Activated CD8-positive, alpha-beta T cell treated with anti-CD3 and anti-CD28 coated beads for 36 hours (primary cell): ENCODE measurements around the gene LHFPL3. TPM values are rescaled to one million over a fixed set of nuclear protein-coding genes. Genes with fewer than 3 reads are reported as not detected.

Experiments
- ATAC-seq: fragments of 200-7000 bp; cut with Tn5 transposase; one replicate; pipeline ENCODE4 v1.10.0; 2021; ENCODE audit warnings: mild to moderate bottlenecking, moderate library complexity
- CTCF ChIA-PET: fragments of 350-600 bp; sonication (Branson Sonifier 250); formaldehyde crosslinking; loops from one replicate; lab custom pipeline; 2021; ENCODE audit warnings: antibody characterized with exemption; lab: Charles Lee
- POLR2A ChIA-PET: fragments of 350-600 bp; sonication (Branson Sonifier 250); formaldehyde crosslinking; loops from one replicate; lab custom pipeline; 2021; ENCODE audit warnings: antibody characterized with exemption; lab: Charles Lee
- DNase-seq: peaks from one replicate; pipeline ENCODE4 v3.0.0-alpha.2; 2020
- H3K27ac Mint-ChIP-seq: one replicate; pipeline ENCODE4 v1.8.0; 2021; ENCODE audit warnings: mild to moderate bottlenecking, mixed read lengths
- H3K27me3 Mint-ChIP-seq: one replicate; pipeline ENCODE4 v1.8.0; 2021; ENCODE audit warnings: mixed read lengths
- H3K36me3 Mint-ChIP-seq: one replicate; pipeline ENCODE4 v1.8.0; 2021; ENCODE audit warnings: low read depth, mixed read lengths
- H3K4me1 Mint-ChIP-seq: one replicate; pipeline ENCODE4 v1.8.0; 2021; ENCODE audit warnings: low read depth, mixed read lengths
- H3K4me3 Mint-ChIP-seq: one replicate; pipeline ENCODE4 v1.8.0; 2021; ENCODE audit warnings: mild to moderate bottlenecking, moderate library complexity, mixed read lengths
- H3K9me3 Mint-ChIP-seq: one replicate; pipeline ENCODE4 v1.8.0; 2021; ENCODE audit warnings: mixed read lengths
- CTCF ChIP-seq: fragments of 200-600 bp; IDR thresholded peaks from one replicate; pipeline ENCODE4 v1.8.0; 2022; ENCODE audit warnings: antibody characterized with exemption, mild to moderate bottlenecking
- intact Hi-C: fragments of 100-400 bp; cut with micrococcal nuclease; formaldehyde crosslinking; loops from one replicate; pipeline ENCODE4 v1.10.0; 2022
- total RNA-seq, 2 experiments: library from RNA; stranded (reverse); gene quantifications; one replicate each; pipeline ENCODE4 v1.2.3, GENCODE V29; 2021

Gene LHFPL3
- total RNA-seq, 2 experiments from 2014 or later: not detected

- CTCF ChIA-PET: interaction anchor here (1.1 to 3.1 kb wide), 3 partner anchors 10 to 52 kb away, joined by 3 to 12 read pairs (median 7); no protein-coding TSS in a partner anchor
- Mint-ChIP-seq H3K36me3 (no peaks in the 10 kb centered on the region), H3K27me3 (no peaks in the 10 kb centered on the region), H3K27ac (no peak overlapping the region), H3K4me1 (no peaks in the 10 kb centered on the region), H3K9me3 (no peaks in the 10 kb centered on the region), H3K4me3 (no peak overlapping the region)
- TF ChIP-seq CTCF: no peak
- DNase-seq (no peak), ATAC-seq (no peak)
- intact Hi-C loops: no loop called here
- POLR2A ChIA-PET: interaction anchor here (1.1 to 2.0 kb wide), 3 partner anchors 10 to 28 kb away, joined by 3 to 6 read pairs (median 4); no protein-coding TSS in a partner anchor
Observed at GRCh38 chr7:104928721-104929400, 600.5 kb downstream of the LHFPL3 start.

- Mint-ChIP-seq H3K4me3 (no peak overlapping the region), H3K36me3 (no peaks in the 10 kb centered on the region), H3K27me3 (no peaks in the 10 kb centered on the region), H3K4me1 (no peaks in the 10 kb centered on the region), H3K27ac (no peak overlapping the region), H3K9me3 (no peaks in the 10 kb centered on the region)
- ChIA-PET POLR2A (interaction anchor here (1.1 to 2.0 kb wide), 3 partner anchors 9 to 27 kb away, joined by 3 to 6 read pairs (median 4); no protein-coding TSS in a partner anchor), CTCF (interaction anchor here (0.8 to 3.1 kb wide), 4 partner anchors 11 to 88 kb away, joined by 3 to 12 read pairs (median 5); no protein-coding TSS in a partner anchor)
- no peak for TF ChIP-seq CTCF
- intact Hi-C loops: no loop called here
- no peak for ATAC-seq
- no peak for DNase-seq
Observed at GRCh38 chr7:104929921-104930320, 601.5 kb downstream of the LHFPL3 start.

- Mint-ChIP-seq H3K27me3 (no peaks in the 10 kb centered on the region), H3K27ac (no peak overlapping the region), H3K4me1 (no peaks in the 10 kb centered on the region), H3K36me3 (no peaks in the 10 kb centered on the region), H3K4me3 (no peak overlapping the region), H3K9me3 (no peaks in the 10 kb centered on the region)
- intact Hi-C loops: no loop called here
- CTCF ChIA-PET: interaction anchor here (0.5 to 3.1 kb wide), 2 partner anchors 9 to 50 kb away, joined by 3 to 12 read pairs; no protein-coding TSS in a partner anchor
- ATAC-seq: no peak
- POLR2A ChIA-PET: interaction anchor here (1.1 kb wide), 1 partner anchor 10 kb away, joined by 5 read pairs; no protein-coding TSS in a partner anchor
- no peak for TF ChIP-seq CTCF
- no peak for DNase-seq
Observed at GRCh38 chr7:104931181-104931781, 602.9 kb downstream of the LHFPL3 start.

- no peak for TF ChIP-seq CTCF
- ChIA-PET POLR2A (no interaction called here), CTCF (interaction anchor here (1.0 kb wide), 1 partner anchor 12 kb away, joined by 3 read pairs; no protein-coding TSS in a partner anchor)
- intact Hi-C loops: no loop called here
- Mint-ChIP-seq H3K36me3 (no peaks in the 10 kb centered on the region), H3K27ac (no peak overlapping the region), H3K9me3 (no peaks in the 10 kb centered on the region), H3K27me3 (no peaks in the 10 kb centered on the region), H3K4me1 (no peaks in the 10 kb centered on the region), H3K4me3 (no peak overlapping the region)
- DNase-seq (no peak), ATAC-seq (no peak)
Observed at GRCh38 chr7:104933022-104933421, 604.6 kb downstream of the LHFPL3 start.

- Mint-ChIP-seq H3K27ac (no peak overlapping the region), H3K27me3 (no peaks in the 10 kb centered on the region), H3K4me3 (no peak overlapping the region), H3K36me3 (no peaks in the 10 kb centered on the region), H3K9me3 (no peaks in the 10 kb centered on the region), H3K4me1 (no peaks in the 10 kb centered on the region)
- POLR2A ChIA-PET: no interaction called here
- CTCF ChIA-PET: no interaction called here
- TF ChIP-seq CTCF: no peak
- intact Hi-C loops: no loop called here
- no peak for DNase-seq
- ATAC-seq: no peak
Observed at GRCh38 chr7:104933521-104933988, 605.2 kb downstream of the LHFPL3 start.
